B cell (primary cell): ENCODE results near the gene SPATA24.
"Not testable (repeated sequence)": the region's sequence is repeated elsewhere in the genome, so short reads cannot be mapped to it uniquely, and the experiment has no call there.

Experiments used
- EZH2 ChIP-seq: IDR thresholded peaks from 2 replicates; pipeline ENCODE4 v1.6.1; 2012; ENCODE audit warnings: borderline replicate concordance, low read depth, mild to moderate bottlenecking, moderate library complexity, low read length; ENCODE audit not compliant: insufficient read depth, poor library complexity, severe bottlenecking
- TF ChIP-seq, protein P1 (sequence below): fragments of 200-600 bp; IDR thresholded peaks from one replicate; pipeline ENCODE4 v1.8.0; 2022; ENCODE audit warnings: antibody characterized with exemption, mild to moderate bottlenecking

DNA sequence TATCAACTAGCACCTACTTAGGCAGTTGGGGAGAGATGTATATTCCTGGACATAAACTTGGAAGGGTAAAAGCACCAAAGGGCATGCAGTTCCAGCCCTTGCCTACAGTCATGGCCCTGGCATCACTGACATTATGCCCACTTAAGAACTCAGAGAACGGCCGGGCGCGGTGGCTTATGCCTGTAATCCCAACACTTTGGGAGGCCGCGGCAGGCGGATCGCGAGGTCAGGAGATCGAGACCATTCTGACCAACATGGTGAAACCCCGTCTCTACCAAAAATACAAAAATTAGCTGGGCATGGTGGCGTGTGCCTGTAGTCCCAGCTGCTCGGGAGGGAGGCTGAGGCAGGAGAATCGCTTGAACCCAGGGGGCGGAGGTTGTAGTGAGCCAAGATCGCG lies 36.5 kb upstream of the SPATA24 start:
- not testable (repeated sequence) for TF ChIP-seq EZH2
- TF ChIP-seq, protein P1, sequence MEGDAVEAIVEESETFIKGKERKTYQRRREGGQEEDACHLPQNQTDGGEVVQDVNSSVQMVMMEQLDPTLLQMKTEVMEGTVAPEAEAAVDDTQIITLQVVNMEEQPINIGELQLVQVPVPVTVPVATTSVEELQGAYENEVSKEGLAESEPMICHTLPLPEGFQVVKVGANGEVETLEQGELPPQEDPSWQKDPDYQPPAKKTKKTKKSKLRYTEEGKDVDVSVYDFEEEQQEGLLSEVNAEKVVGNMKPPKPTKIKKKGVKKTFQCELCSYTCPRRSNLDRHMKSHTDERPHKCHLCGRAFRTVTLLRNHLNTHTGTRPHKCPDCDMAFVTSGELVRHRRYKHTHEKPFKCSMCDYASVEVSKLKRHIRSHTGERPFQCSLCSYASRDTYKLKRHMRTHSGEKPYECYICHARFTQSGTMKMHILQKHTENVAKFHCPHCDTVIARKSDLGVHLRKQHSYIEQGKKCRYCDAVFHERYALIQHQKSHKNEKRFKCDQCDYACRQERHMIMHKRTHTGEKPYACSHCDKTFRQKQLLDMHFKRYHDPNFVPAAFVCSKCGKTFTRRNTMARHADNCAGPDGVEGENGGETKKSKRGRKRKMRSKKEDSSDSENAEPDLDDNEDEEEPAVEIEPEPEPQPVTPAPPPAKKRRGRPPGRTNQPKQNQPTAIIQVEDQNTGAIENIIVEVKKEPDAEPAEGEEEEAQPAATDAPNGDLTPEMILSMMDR = not testable (repeated sequence)
